Glomerular visceral epithelial cell (primary cell): Measurements from ENCODE around the gene BPIFB2.
A peak's percentile ranks its signal among the peaks of the same experiment; 100 is the strongest.
"Not testable (repeated sequence)": the region's sequence is repeated elsewhere in the genome, so short reads cannot be mapped to it uniquely, and the experiment has no call there.

Experiments used
- DNase-seq: peaks from one replicate; pipeline ENCODE4 v3.0.0-alpha.2; 2016; ENCODE audit errors: extremely low spot score

BPIFB2 gene

GRCh38 chr20:32970973-32971300 is 36.6 kb upstream of the BPIFB2 start:
- no peak for DNase-seq

GRCh38 chr20:32971703-32972161 is 35.8 kb upstream of the BPIFB2 start:
- no peak for DNase-seq

GRCh38 chr20:32972181-32973076 is 35.1 kb upstream of the BPIFB2 start:
- no peak for DNase-seq

GRCh38 chr20:32973077-32973717 is 34.3 kb upstream of the BPIFB2 start:
- no peak for DNase-seq

- not testable (repeated sequence) for DNase-seq
Measured at GRCh38 chr20:32974204-32975064, 33.1 kb upstream of the BPIFB2 start.

GRCh38 chr20:32975121-32975520 is 32.4 kb upstream of the BPIFB2 start:
- not testable (repeated sequence) for DNase-seq

GRCh38 chr20:32975698-32976674 is 31.5 kb upstream of the BPIFB2 start:
- DNase-seq = no peak

GRCh38 chr20:32976746-32977145 is 30.8 kb upstream of the BPIFB2 start:
- DNase-seq = no peak

- no peak for DNase-seq
Measured at GRCh38 chr20:32977281-32978008, 30.1 kb upstream of the BPIFB2 start.

- no peak for DNase-seq
Measured at GRCh38 chr20:32978009-32978335, 29.5 kb upstream of the BPIFB2 start.

- no peak for DNase-seq
Measured at GRCh38 chr20:32979201-32979998, 28.1 kb upstream of the BPIFB2 start.

- no peak for DNase-seq
Measured at GRCh38 chr20:32980131-32980941, 27.2 kb upstream of the BPIFB2 start.

GRCh38 chr20:32980990-32981389 is 26.5 kb upstream of the BPIFB2 start:
- no peak for DNase-seq

GRCh38 chr20:32982617-32983458 is 24.7 kb upstream of the BPIFB2 start:
- peak; percentile 14 for DNase-seq

GRCh38 chr20:32983459-32984112 is 23.9 kb upstream of the BPIFB2 start:
- DNase-seq = no peak

GRCh38 chr20:32984196-32984595 is 23.3 kb upstream of the BPIFB2 start:
- DNase-seq = no peak

- DNase-seq = no peak
Measured at GRCh38 chr20:32984631-32985354, 22.7 kb upstream of the BPIFB2 start.
